ENCODE results near the gene P2RX7. TPM values are rescaled to one million over a fixed set of nuclear protein-coding genes. Genes with fewer than 3 reads are reported as not detected.

Gene P2RX7
- total and polyA plus RNA-seq, 2 donors (not counting 3 experiments of a cell fraction or from before 2014, with no cell fraction given), result 1.3 to 8.1 TPM

DNA sequence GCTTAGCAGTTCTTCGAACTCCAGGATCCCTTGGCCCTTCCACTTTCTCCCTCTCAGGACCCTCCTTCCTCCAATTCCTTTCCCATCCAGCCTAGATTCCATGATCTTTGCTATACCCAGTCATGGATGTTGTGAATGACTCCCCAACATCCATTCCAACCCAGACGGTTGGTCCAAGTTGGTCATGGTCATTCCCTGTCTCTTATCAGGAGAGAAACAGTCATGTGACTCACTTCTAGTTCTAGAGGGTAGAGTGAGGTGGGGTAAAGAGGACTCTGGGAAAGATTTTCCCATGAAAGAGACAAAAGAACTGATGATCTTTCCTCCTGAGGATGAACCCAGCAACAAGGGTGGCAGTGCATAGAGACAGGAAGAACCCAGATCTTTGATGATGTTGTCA lies 9.2 kb upstream of the P2RX7 start:
- H3K9me3 ChIP-seq (replicated peaks; ENCODE audit: control insufficient read depth, insufficient read depth, low read length), result no peaks in the 10 kb centered on the region
- H2AFZ ChIP-seq (ENCODE audit: low read depth, low read length), result no peak overlapping the region
- intact Hi-C loops (cut with micrococcal nuclease) (no loop called here), dilution Hi-C loops (cut with MboI; ENCODE audit: extremely low pct_ligation_motif_present, low sequenced_read_pairs) (no loop called here)
- FAIRE-seq, result no peak
- no peak overlapping the region for H3K9ac ChIP-seq (replicated peaks; ENCODE audit: extremely low read depth, insufficient read depth, low read length)
- no peak overlapping the region for H3K4me3 ChIP-seq (replicated peaks in 1 of 3; ENCODE audit: insufficient read depth in 1 of 3, low read depth in 1 of 3, low read length in 3 of 3)
- no TSS peak for BruUV-seq (replicated peaks)
- H3K9me1 ChIP-seq (replicated peaks; ENCODE audit: control insufficient read depth, extremely low read depth, insufficient read depth, low read length), result no peaks in the 10 kb centered on the region
- DNase-seq (ENCODE audit: low read depth, low spot score), result no peak
- CTCF ChIA-PET, result no interaction called here
- POLR2A ChIA-PET, result no interaction called here
- H4K20me1 ChIP-seq (replicated peaks; ENCODE audit: control insufficient read depth, extremely low read depth, insufficient read depth, low read length), result no peaks in the 10 kb centered on the region
- no peaks in the 10 kb centered on the region for H3K79me2 ChIP-seq (ENCODE audit: control insufficient read depth, insufficient read depth, low read length)
- H3K4me2 ChIP-seq (ENCODE audit: insufficient read depth, low read length), result no peak overlapping the region
- H3K27ac ChIP-seq (ENCODE audit: insufficient read depth, low read depth, low read length), result no peak overlapping the region
- H3K36me3 ChIP-seq (ENCODE audit: control insufficient read depth in 2 of 2, extremely low read depth in 1 of 2, insufficient read depth in 2 of 2, low read length in 2 of 2), result no peaks in the 10 kb centered on the region
- peaks cover 13% of the 10 kb centered on the region for H3K4me1 ChIP-seq (ENCODE audit: control insufficient read depth, extremely low read depth, insufficient read depth, low read length)
- TF ChIP-seq FOS (IDR thresholded peaks at IDR 0.05; ENCODE audit: borderline replicate concordance, insufficient read depth, low read length) (no peak), POLR2A (IDR thresholded peaks at IDR 0.05; ENCODE audit: low read depth, low read length) (no peak), MYC (IDR thresholded peaks at IDR 0.05; ENCODE audit: low read depth, low read length) (no peak), EZH2 (IDR thresholded peaks at IDR 0.05; ENCODE audit: borderline replicate concordance, low read depth, low read length, severe bottlenecking) (no peak), GATA2 (IDR thresholded peaks at IDR 0.05; ENCODE audit: insufficient read depth, insufficient read length, low read depth, low read length) (no peak), POLR2AphosphoS5 (IDR thresholded peaks at IDR 0.05; ENCODE audit: insufficient read depth, low read depth, low read length) (no peak), JUN (IDR thresholded peaks at IDR 0.05; ENCODE audit: borderline replicate concordance, insufficient read depth, insufficient read length, low read depth) (no peak)
- TF ChIP-seq, protein P1, sequence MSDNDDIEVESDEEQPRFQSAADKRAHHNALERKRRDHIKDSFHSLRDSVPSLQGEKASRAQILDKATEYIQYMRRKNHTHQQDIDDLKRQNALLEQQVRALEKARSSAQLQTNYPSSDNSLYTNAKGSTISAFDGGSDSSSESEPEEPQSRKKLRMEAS (IDR thresholded peaks at IDR 0.05; ENCODE audit: insufficient read depth, insufficient read length), result no peak
- TF ChIP-seq, protein P2, sequence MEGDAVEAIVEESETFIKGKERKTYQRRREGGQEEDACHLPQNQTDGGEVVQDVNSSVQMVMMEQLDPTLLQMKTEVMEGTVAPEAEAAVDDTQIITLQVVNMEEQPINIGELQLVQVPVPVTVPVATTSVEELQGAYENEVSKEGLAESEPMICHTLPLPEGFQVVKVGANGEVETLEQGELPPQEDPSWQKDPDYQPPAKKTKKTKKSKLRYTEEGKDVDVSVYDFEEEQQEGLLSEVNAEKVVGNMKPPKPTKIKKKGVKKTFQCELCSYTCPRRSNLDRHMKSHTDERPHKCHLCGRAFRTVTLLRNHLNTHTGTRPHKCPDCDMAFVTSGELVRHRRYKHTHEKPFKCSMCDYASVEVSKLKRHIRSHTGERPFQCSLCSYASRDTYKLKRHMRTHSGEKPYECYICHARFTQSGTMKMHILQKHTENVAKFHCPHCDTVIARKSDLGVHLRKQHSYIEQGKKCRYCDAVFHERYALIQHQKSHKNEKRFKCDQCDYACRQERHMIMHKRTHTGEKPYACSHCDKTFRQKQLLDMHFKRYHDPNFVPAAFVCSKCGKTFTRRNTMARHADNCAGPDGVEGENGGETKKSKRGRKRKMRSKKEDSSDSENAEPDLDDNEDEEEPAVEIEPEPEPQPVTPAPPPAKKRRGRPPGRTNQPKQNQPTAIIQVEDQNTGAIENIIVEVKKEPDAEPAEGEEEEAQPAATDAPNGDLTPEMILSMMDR (IDR thresholded peaks at IDR 0.05; ENCODE audit: extremely low read depth in 1 of 2, insufficient read depth in 1 of 2, low read depth in 1 of 2, low read length in 2 of 2), result no peak
- no peaks in the 10 kb centered on the region for H3K27me3 ChIP-seq (ENCODE audit: control insufficient read depth in 2 of 2, insufficient read depth in 2 of 2, low read length in 2 of 2)

Data from endothelial cell of umbilical vein (primary cell).